Measurements from ENCODE around the gene MEGF6.

The MEGF6 gene

GRCh38 chr1:3474016-3474415 is 137.3 kb downstream of the MEGF6 start:
- H3K27me3 ChIP-seq (ENCODE audit: control insufficient read depth, low read length) = no peaks in the 10 kb centered on the region
- no peak overlapping the region for H3K4me3 ChIP-seq (ENCODE audit: low read length)
- no peak for TF ChIP-seq CTCF (IDR thresholded peaks at IDR 0.05; ENCODE audit: low read depth, low read length, poor library complexity, severe bottlenecking)
- no peak for TF ChIP-seq EZH2phosphoT487 (IDR thresholded peaks at IDR 0.05; ENCODE audit: borderline replicate concordance, low read length)
- H4K20me1 ChIP-seq (ENCODE audit: control insufficient read depth, insufficient read depth, low read depth, low read length) = no peaks in the 10 kb centered on the region
- H3K9me3 ChIP-seq (ENCODE audit: control insufficient read depth, insufficient read depth, low read length) = no peaks in the 10 kb centered on the region
- no peaks in the 10 kb centered on the region for H3F3A ChIP-seq (ENCODE audit: control insufficient read depth, insufficient read depth)
- H3K79me2 ChIP-seq (ENCODE audit: control insufficient read depth, low read length) = no peaks in the 10 kb centered on the region
- H3K9me2 ChIP-seq (replicated peaks; ENCODE audit: control insufficient read depth, low read length) = no peaks in the 10 kb centered on the region
- H3K27ac ChIP-seq (ENCODE audit: low read depth, low read length) = no peak overlapping the region
- H3K36me3 ChIP-seq (ENCODE audit: control insufficient read depth, low read length) = no peaks in the 10 kb centered on the region
- H3K4me1 ChIP-seq (ENCODE audit: control insufficient read depth, low read length) = no peaks in the 10 kb centered on the region
- H3K4me2 ChIP-seq (ENCODE audit: low read length) = no peak overlapping the region

- H3K4me2 ChIP-seq (ENCODE audit: low read length) = no peak overlapping the region
- no peaks in the 10 kb centered on the region for H3K36me3 ChIP-seq (ENCODE audit: control insufficient read depth, low read length)
- no peaks in the 10 kb centered on the region for H3K9me3 ChIP-seq (ENCODE audit: control insufficient read depth, insufficient read depth, low read length)
- H3K9me2 ChIP-seq (replicated peaks; ENCODE audit: control insufficient read depth, low read length) = no peaks in the 10 kb centered on the region
- TF ChIP-seq CTCF (IDR thresholded peaks at IDR 0.05; ENCODE audit: low read depth, low read length, poor library complexity, severe bottlenecking) = no peak
- no peak for TF ChIP-seq EZH2phosphoT487 (IDR thresholded peaks at IDR 0.05; ENCODE audit: borderline replicate concordance, low read length)
- H3F3A ChIP-seq (ENCODE audit: control insufficient read depth, insufficient read depth) = no peaks in the 10 kb centered on the region
- no peaks in the 10 kb centered on the region for H4K20me1 ChIP-seq (ENCODE audit: control insufficient read depth, insufficient read depth, low read depth, low read length)
- no peaks in the 10 kb centered on the region for H3K79me2 ChIP-seq (ENCODE audit: control insufficient read depth, low read length)
- H3K27ac ChIP-seq (ENCODE audit: low read depth, low read length) = no peak overlapping the region
- no peak overlapping the region for H3K4me3 ChIP-seq (ENCODE audit: low read length)
- no peaks in the 10 kb centered on the region for H3K27me3 ChIP-seq (ENCODE audit: control insufficient read depth, low read length)
- H3K4me1 ChIP-seq (ENCODE audit: control insufficient read depth, low read length) = no peaks in the 10 kb centered on the region
Observed at GRCh38 chr1:3473381-3473844, 137.9 kb downstream of the MEGF6 start.

GRCh38 chr1:3472906-3473305 is 138.4 kb downstream of the MEGF6 start:
- Histone ChIP-seq H4K20me1 (ENCODE audit: control insufficient read depth, insufficient read depth, low read depth, low read length) (no peaks in the 10 kb centered on the region), H3K36me3 (ENCODE audit: control insufficient read depth, low read length) (no peaks in the 10 kb centered on the region), H3K79me2 (ENCODE audit: control insufficient read depth, low read length) (no peaks in the 10 kb centered on the region), H3K27ac (ENCODE audit: low read depth, low read length) (no peak overlapping the region), H3K9me2 (replicated peaks; ENCODE audit: control insufficient read depth, low read length) (no peaks in the 10 kb centered on the region), H3K4me3 (ENCODE audit: low read length) (no peak overlapping the region), H3F3A (ENCODE audit: control insufficient read depth, insufficient read depth) (no peaks in the 10 kb centered on the region), H3K4me1 (ENCODE audit: control insufficient read depth, low read length) (no peaks in the 10 kb centered on the region), H3K4me2 (ENCODE audit: low read length) (no peak overlapping the region), H3K27me3 (ENCODE audit: control insufficient read depth, low read length) (no peaks in the 10 kb centered on the region), H3K9me3 (ENCODE audit: control insufficient read depth, insufficient read depth, low read length) (no peaks in the 10 kb centered on the region)
- TF ChIP-seq CTCF (IDR thresholded peaks at IDR 0.05; ENCODE audit: low read depth, low read length, poor library complexity, severe bottlenecking) (no peak), EZH2phosphoT487 (IDR thresholded peaks at IDR 0.05; ENCODE audit: borderline replicate concordance, low read length) (no peak)
